GM12878 (cell line): ENCODE measurements around the gene GGCX. TPM values are rescaled to one million over a fixed set of nuclear protein-coding genes. Genes with fewer than 3 reads are reported as not detected.

ENCODE experiments used
- BCL3 ChIP-seq: IDR thresholded peaks from 2 replicates; pipeline ENCODE4 v1.6.1; 2011; ENCODE audit warnings: borderline replicate concordance, low read depth, mild to moderate bottlenecking, moderate library complexity, low read length; ENCODE audit not compliant: insufficient read depth, poor library complexity, severe bottlenecking
- CTCF ChIP-seq, 3 experiments: IDR thresholded peaks in 2 of 3; conservative IDR thresholded peaks in 1 of 3; 2 replicates each; pipeline ENCODE4 v1.5.1; 2011; ENCODE audit warnings: low read depth in 3 of 3, low read length in 3 of 3, mild to moderate bottlenecking in 3 of 3, control low read depth in 2 of 3, moderate library complexity in 2 of 3, inconsistent platforms in 1 of 3, mixed read lengths in 1 of 3; ENCODE audit not compliant: control insufficient read depth in 2 of 3, insufficient read depth in 1 of 3; ENCODE audit errors: extremely low read depth in 1 of 3
- HDAC6 ChIP-seq: fragments of 200-600 bp; sonication (generic); IDR thresholded peaks from one replicate; pipeline ENCODE4 v1.8.0; 2017; ENCODE audit warnings: antibody characterized with exemption; ENCODE audit not compliant: unreplicated experiment
- PAX8 ChIP-seq: fragments of 450-650 bp; IDR thresholded peaks from 2 replicates; pipeline ENCODE4 v1.6.1; 2017; ENCODE audit warnings: mild to moderate bottlenecking, moderate library complexity
- POLR2AphosphoS5 ChIP-seq: IDR thresholded peaks from 2 replicates; pipeline ENCODE4 v1.6.1; 2011; ENCODE audit warnings: mild to moderate bottlenecking, low read length, inconsistent platforms
- SP1 ChIP-seq: IDR thresholded peaks from one replicate; pipeline ENCODE4 v1.6.1; 2011; ENCODE audit warnings: low read depth, low read length
- TAF1 ChIP-seq: IDR thresholded peaks from 2 replicates; pipeline ENCODE4 v1.6.1; 2011; ENCODE audit warnings: mild to moderate bottlenecking, low read depth, low read length, borderline replicate concordance
- ZNF592 ChIP-seq: fragments of 450-650 bp; IDR thresholded peaks from 2 replicates; pipeline ENCODE4 v1.6.1; 2017; ENCODE audit warnings: mild to moderate bottlenecking, moderate library complexity
- polyA plus RNA-seq, 11 experiments: library from polyadenylated mRNA; depleted of rRNA in 4 of 11; unstranded in 6 of 11; stranded (reverse) in 5 of 11; fragments of >200 nt; fragmentation: Nextera tagmentation in 4 of 11; fragmentation: Illumina TruSeq in 1 of 11; extraction: Ambion mirVana in 4 of 11; extraction: Trizol in 1 of 11; gene quantifications; 1 replicate in 1 of 11; 2 replicates in 10 of 11; pipeline versions ENCODE4 v1.2.1 to v1.2.3, GENCODE V29; 2011 to 2016; ENCODE audit warnings: inconsistent platforms in 2 of 11, missing spikeins in 2 of 11, low read depth in 1 of 11
- total RNA-seq, 4 experiments: library from RNA; depleted of rRNA in 3 of 4; stranded (reverse); fragments of >200 nt in 3 of 4; fragmentation: Illumina TruSeq in 1 of 4; extraction: Trizol in 1 of 4; gene quantifications; 2 replicates each; pipeline versions ENCODE4 v1.2.1 to v1.2.3, GENCODE V29; 2013 to 2021

GGCX gene
- total and polyA plus RNA-seq, 10 of the 15 experiments (the other 5 are each of a cell fraction or from before 2014, with no cell fraction given): 18.1 to 52.7 (median 25.0) TPM

- TF ChIP-seq TAF1 (no peak), ZNF592 (no peak), HDAC6 (no peak), PAX8 (no peak), BCL3 (no peak), POLR2AphosphoS5 (no peak), SP1 (no peak), CTCF (IDR thresholded peaks at IDR 0.05 in 2 of 3, conservative IDR thresholded peaks at IDR 0.05 in 1 of 3; ENCODE audit: control insufficient read depth in 2 of 3, extremely low read depth in 1 of 3, insufficient read depth in 1 of 3, low read depth in 3 of 3, low read length in 3 of 3) (no peak)
These were observed 33.5 kb upstream of the GGCX start (continued) for GRCh38 chr2:85594715-85595300.
